Type B pancreatic cell (in vitro differentiated cells): ENCODE results near the gene UBASH3B. TPM values are rescaled to one million over a fixed set of nuclear protein-coding genes. Genes with fewer than 3 reads are reported as not detected.

Source experiments
- DNase-seq: peaks from one replicate; pipeline ENCODE4 v3.0.0; 2021; ENCODE audit warnings: mixed read lengths; ENCODE audit not compliant: unreplicated experiment; ENCODE audit errors: extremely low spot score
- H3K27ac Mint-ChIP-seq: 2 replicates; pipeline ENCODE4 v1.8.0; 2021; ENCODE audit warnings: mild to moderate bottlenecking, mixed read lengths
- H3K27me3 Mint-ChIP-seq: 2 replicates; pipeline ENCODE4 v1.8.0; 2021; ENCODE audit warnings: mixed read lengths
- H3K36me3 Mint-ChIP-seq: 2 replicates; pipeline ENCODE4 v1.8.0; 2021; ENCODE audit warnings: mixed read lengths
- H3K4me1 Mint-ChIP-seq: one replicate; pipeline ENCODE4 v1.8.0; 2021; ENCODE audit warnings: mixed read lengths; ENCODE audit not compliant: unreplicated experiment
- H3K4me3 Mint-ChIP-seq: 2 replicates; pipeline ENCODE4 v1.8.0; 2021; ENCODE audit warnings: mild to moderate bottlenecking, mixed read lengths
- H3K9me3 Mint-ChIP-seq: 2 replicates; pipeline ENCODE4 v1.8.0; 2021; ENCODE audit warnings: mixed read lengths
- CTCF ChIP-seq: fragments of 200-600 bp; sonication (generic); conservative IDR thresholded peaks from 2 replicates; pipeline ENCODE4 v1.5.0; 2021; ENCODE audit warnings: antibody characterized with exemption, mild to moderate bottlenecking
- total RNA-seq: library from RNA; stranded (reverse); gene quantifications from 2 replicates; pipeline ENCODE4 v1.2.1, GENCODE V29; 2021; ENCODE audit warnings: low replicate concordance

The UBASH3B gene
- total RNA-seq, 1 donor from 2014 or later, result 8.6 TPM

- no peak for TF ChIP-seq CTCF
- H3K4me1 Mint-ChIP-seq, result peaks cover 13% of the 10 kb centered on the region
- H3K4me3 Mint-ChIP-seq, result no peak overlapping the region
- no peaks in the 10 kb centered on the region for H3K27me3 Mint-ChIP-seq
- no peak overlapping the region for H3K27ac Mint-ChIP-seq
- no peak for DNase-seq
- H3K9me3 Mint-ChIP-seq, result peaks cover 6% of the 10 kb centered on the region
- peaks cover 8% of the 10 kb centered on the region for H3K36me3 Mint-ChIP-seq
Observed at GRCh38 chr11:122672892-122673291, 17.4 kb downstream of the UBASH3B start.

- Mint-ChIP-seq H3K4me1 (peaks cover 13% of the 10 kb centered on the region), H3K36me3 (peaks cover 8% of the 10 kb centered on the region), H3K27ac (no peak overlapping the region), H3K9me3 (peaks cover 6% of the 10 kb centered on the region), H3K4me3 (no peak overlapping the region), H3K27me3 (no peaks in the 10 kb centered on the region)
- no peak for DNase-seq
- TF ChIP-seq CTCF, result no peak
Observed at GRCh38 chr11:122673701-122674100, 18.2 kb downstream of the UBASH3B start.

GRCh38 chr11:122676638-122677037 lies 21.1 kb downstream of the UBASH3B start:
- Mint-ChIP-seq H3K9me3 (no peaks in the 10 kb centered on the region), H3K36me3 (peaks cover 1% of the 10 kb centered on the region), H3K27ac (no peak overlapping the region), H3K27me3 (no peaks in the 10 kb centered on the region), H3K4me3 (no peak overlapping the region), H3K4me1 (peaks cover 13% of the 10 kb centered on the region)
- DNase-seq, result no peak
- no peak for TF ChIP-seq CTCF

- H3K27me3 Mint-ChIP-seq, result no peaks in the 10 kb centered on the region
- DNase-seq, result no peak
- H3K4me3 Mint-ChIP-seq, result no peak overlapping the region
- H3K27ac Mint-ChIP-seq, result no peak overlapping the region
- no peak for TF ChIP-seq CTCF
- H3K4me1 Mint-ChIP-seq, result peaks cover 13% of the 10 kb centered on the region
- H3K36me3 Mint-ChIP-seq, result no peaks in the 10 kb centered on the region
- H3K9me3 Mint-ChIP-seq, result no peaks in the 10 kb centered on the region
Observed at GRCh38 chr11:122677256-122677655, 21.7 kb downstream of the UBASH3B start.

- TF ChIP-seq CTCF, result no peak
- H3K9me3 Mint-ChIP-seq, result no peaks in the 10 kb centered on the region
- no peak overlapping the region for H3K27ac Mint-ChIP-seq
- DNase-seq, result no peak
- no peaks in the 10 kb centered on the region for H3K27me3 Mint-ChIP-seq
- H3K36me3 Mint-ChIP-seq, result no peaks in the 10 kb centered on the region
- H3K4me1 Mint-ChIP-seq, result peaks cover 8% of the 10 kb centered on the region
- H3K4me3 Mint-ChIP-seq, result no peak overlapping the region
Observed at GRCh38 chr11:122678406-122678805, 22.9 kb downstream of the UBASH3B start.

GRCh38 chr11:122679466-122679865 lies 23.9 kb downstream of the UBASH3B start:
- Mint-ChIP-seq H3K27ac (no peak overlapping the region), H3K36me3 (no peaks in the 10 kb centered on the region), H3K4me3 (no peak overlapping the region), H3K4me1 (peaks cover 8% of the 10 kb centered on the region), H3K9me3 (no peaks in the 10 kb centered on the region), H3K27me3 (no peaks in the 10 kb centered on the region)
- no peak for DNase-seq
- TF ChIP-seq CTCF, result no peak
